IPS DF 6.9 (cell line): ENCODE measurements around the gene KCND3.

Experiments used
- DNase-seq: peaks from one replicate; pipeline ENCODE4 v3.0.0-alpha.2; 2013; ENCODE audit warnings: low read depth, low spot score
- H3K27ac ChIP-seq: one replicate; pipeline ENCODE4 v1.5.1; 2013; ENCODE audit warnings: low read length, control low read depth
- H3K27me3 ChIP-seq: 2 replicates; pipeline ENCODE4 v1.6.1; 2013; ENCODE audit warnings: mild to moderate bottlenecking, low read length; ENCODE audit not compliant: control insufficient read depth, insufficient read depth
- H3K36me3 ChIP-seq: 2 replicates; pipeline ENCODE4 v1.6.1; 2013; ENCODE audit warnings: low read length; ENCODE audit not compliant: control insufficient read depth, insufficient read depth
- H3K4me1 ChIP-seq: 2 replicates; pipeline ENCODE4 v1.6.1; 2013; ENCODE audit warnings: low read length; ENCODE audit not compliant: control insufficient read depth, insufficient read depth
- H3K4me3 ChIP-seq: 2 replicates; pipeline ENCODE4 v1.5.1; 2013; ENCODE audit warnings: mild to moderate bottlenecking, low read length
- H3K9me3 ChIP-seq: 2 replicates; pipeline ENCODE4 v1.6.1; 2013; ENCODE audit warnings: low read length, inconsistent platforms; ENCODE audit not compliant: control insufficient read depth, insufficient read depth
- WGBS: extraction: QIAGEN DNeasy Blood & Tissue Kit; methylation state at CpG from one replicate; pipeline ENCODE4 v1.1.7; 2013; ENCODE audit warnings: mixed read lengths, missing lambda C conversion rate; ENCODE audit not compliant: insufficient read length, insufficient coverage; 5-methylcytosine and 5-hydroxymethylcytosine counted together

KCND3 gene

DNA sequence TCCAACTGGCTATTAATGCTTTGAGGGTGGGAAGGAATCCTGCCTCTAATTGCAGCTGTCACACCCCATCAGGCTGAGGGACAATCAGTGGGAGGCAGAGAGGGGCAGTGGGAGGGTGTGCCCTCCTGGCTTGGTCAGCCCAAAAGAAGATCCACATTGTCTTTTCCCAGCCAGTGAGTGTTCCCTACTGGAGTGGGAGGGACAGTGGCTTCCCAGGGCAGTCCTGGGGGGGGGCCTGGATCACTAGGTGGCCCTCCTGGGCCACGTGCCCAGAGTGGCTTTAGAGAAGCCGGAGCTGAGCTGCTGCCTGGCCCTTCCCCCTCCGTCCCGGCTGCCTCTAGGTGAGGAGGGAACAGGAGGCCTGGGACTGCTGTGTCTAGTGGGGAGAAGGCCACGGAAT is 264.3 kb downstream of the KCND3 start:
- no peak overlapping the region; the same call in 1 of the 2 replicates for H3K4me3 ChIP-seq
- no peaks in the 10 kb centered on the region for H3K36me3 ChIP-seq
- H3K27ac ChIP-seq: no peak overlapping the region
- no peaks in the 10 kb centered on the region for H3K9me3 ChIP-seq
- H3K27me3 ChIP-seq: no peaks in the 10 kb centered on the region
- peaks cover 17% of the 10 kb centered on the region for H3K4me1 ChIP-seq
- no peak for DNase-seq
- no CpG with 5 or more reads among the region's 5 CpGs for WGBS

DNA sequence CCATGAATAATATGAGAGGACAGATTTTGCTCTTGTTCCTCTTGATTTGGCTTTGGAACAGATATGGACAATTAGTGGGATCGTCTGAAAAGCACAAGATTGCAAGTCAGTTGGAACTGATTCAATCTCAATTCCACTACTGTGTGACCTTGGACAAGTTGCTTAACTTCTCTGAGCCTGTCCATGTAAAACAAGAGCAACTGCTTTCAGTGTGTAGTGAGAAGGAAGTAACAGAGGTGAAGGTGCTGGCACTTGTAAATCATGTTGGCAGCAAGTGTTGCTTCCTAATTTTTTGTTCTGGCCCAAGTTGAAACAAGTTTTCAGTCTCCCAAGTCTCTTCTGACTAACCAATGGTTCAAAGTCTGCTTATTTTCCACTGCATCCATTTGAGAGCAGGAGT is 265.6 kb downstream of the KCND3 start:
- Histone ChIP-seq H3K27ac (no peak overlapping the region), H3K36me3 (no peaks in the 10 kb centered on the region), H3K4me1 (peaks cover 19% of the 10 kb centered on the region), H3K4me3 (no peak overlapping the region), H3K9me3 (no peaks in the 10 kb centered on the region), H3K27me3 (no peaks in the 10 kb centered on the region)
- WGBS: no CpG with 5 or more reads among the region's 1 CpG
- DNase-seq: no peak

DNA sequence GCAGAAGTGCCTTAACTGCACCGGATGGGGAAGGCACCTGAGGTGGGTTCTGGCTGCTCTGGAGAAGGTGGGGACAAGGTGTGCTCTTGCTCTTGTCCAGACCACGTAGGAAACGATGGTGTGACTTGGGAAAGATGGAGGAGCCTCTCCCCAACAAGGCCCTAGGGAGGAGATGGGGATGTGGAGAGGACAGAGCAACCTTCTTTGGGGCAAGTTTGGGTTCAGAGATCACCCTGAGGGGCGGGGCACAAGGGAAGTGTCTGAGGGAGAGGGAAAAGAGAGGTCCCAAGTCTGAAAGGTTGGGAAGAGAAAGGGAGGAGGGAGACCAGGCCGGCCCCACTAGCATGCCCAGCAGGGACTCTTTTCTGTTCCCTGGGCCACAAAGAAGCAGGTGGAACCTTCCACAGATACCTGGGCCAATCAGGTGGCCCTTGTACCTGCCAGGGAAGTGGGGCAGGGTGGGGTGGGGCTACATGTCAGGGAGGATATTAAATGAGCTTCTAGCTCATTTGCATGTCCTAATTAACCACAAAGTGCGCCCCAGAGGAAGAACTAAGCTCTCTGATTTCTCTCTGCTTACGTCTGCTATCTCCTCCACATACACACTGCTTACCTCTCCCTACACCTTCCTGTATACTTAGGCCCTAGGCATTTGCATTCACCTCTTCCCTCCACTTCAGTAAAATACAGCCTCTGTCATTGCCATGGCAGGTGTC is 266.2 kb downstream of the KCND3 start:
- Histone ChIP-seq H3K9me3 (no peaks in the 10 kb centered on the region), H3K27me3 (no peaks in the 10 kb centered on the region), H3K4me1 (peaks cover 19% of the 10 kb centered on the region), H3K27ac (no peak overlapping the region), H3K4me3 (no peak overlapping the region), H3K36me3 (no peaks in the 10 kb centered on the region)
- no peak for DNase-seq
- WGBS: no CpG with 5 or more reads among the region's 7 CpGs

DNA sequence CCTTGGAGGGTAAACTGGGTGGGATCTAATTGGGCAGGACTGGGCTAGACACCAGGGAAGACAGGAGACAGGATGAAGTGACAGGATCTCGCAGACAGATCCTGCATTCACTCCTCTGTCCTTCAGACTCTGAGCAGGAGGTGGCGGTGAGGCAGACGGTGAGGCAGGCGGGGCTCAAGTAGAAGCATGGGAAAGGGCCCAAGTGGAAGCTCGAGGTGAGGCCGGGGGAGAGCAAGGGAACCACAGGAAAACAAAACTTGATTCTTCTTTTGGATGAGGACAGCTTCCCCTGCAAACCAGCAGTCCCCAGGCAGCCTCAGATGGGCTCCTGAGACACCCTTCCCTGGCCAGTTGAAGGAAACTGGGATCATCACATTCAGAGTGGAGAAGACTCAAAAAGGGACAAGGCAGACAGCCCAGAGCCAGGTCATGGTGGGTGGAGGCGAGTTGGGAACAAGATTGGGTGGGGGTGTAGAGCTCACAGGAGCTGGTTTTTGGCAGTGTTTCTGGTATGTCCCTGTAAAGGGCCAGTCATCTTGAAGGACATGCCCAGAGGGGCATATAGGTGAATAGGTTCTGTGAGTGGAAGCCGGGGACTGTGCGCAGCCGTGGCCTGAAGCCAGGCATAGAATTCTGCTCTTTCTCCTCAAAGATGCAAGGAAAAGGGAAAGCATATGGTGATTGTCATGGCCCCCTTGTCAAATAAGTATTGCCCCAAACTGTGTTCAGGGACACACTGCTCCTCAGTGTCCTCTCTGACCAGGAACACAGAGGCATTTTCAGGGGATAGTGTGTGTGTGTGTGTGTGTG is 268.3 kb downstream of the KCND3 start:
- DNase-seq: no peak
- no peaks in the 10 kb centered on the region for H3K9me3 ChIP-seq
- H3K36me3 ChIP-seq: peaks cover 2% of the 10 kb centered on the region; the same call in 1 of the 2 replicates
- WGBS: no CpG with 5 or more reads among the region's 10 CpGs
- no peak overlapping the region for H3K4me3 ChIP-seq
- H3K27ac ChIP-seq: no peak overlapping the region
- peaks cover 19% of the 10 kb centered on the region for H3K4me1 ChIP-seq
- no peaks in the 10 kb centered on the region for H3K27me3 ChIP-seq
